C4-2B (cell line): ENCODE measurements around the gene C10orf105.

Experiments used
- H3K27ac ChIP-seq: fragments of 450-650 bp; 2 replicates; pipeline ENCODE4 v1.5.1; 2017
- ZFX ChIP-seq: fragments of 450-650 bp; IDR thresholded peaks from 2 replicates; pipeline ENCODE4 v1.6.1; 2017
- TF ChIP-seq, protein P1 (sequence below): fragments of 450-650 bp; conservative IDR thresholded peaks from 2 replicates; pipeline ENCODE4 v1.5.1; 2017; ENCODE audit warnings: mild to moderate bottlenecking

The C10orf105 gene

DNA sequence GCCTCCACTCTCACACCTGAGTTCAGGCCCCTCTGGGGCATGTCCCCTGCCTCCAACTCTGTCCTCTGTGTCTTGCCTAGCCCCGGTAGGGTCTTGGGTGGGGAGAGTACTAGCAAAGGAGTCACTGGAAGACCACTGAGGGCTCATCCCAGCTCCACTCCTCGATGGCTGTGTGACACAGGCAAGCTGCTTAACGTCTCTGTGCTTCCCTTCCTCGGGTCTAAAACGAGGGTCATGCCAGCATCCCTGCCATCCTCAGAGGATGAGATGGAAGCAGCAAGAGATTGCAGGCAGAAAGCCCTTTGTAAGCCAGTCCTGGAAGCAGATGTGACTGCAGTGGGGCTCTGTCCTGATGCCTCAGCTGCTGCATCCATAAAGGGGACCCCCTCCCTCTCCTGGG lies 15.2 kb upstream of the C10orf105 start:
- no peak overlapping the region; the same call in 1 of the 2 replicates for H3K27ac ChIP-seq
- no peak for TF ChIP-seq ZFX
- TF ChIP-seq, protein P1, sequence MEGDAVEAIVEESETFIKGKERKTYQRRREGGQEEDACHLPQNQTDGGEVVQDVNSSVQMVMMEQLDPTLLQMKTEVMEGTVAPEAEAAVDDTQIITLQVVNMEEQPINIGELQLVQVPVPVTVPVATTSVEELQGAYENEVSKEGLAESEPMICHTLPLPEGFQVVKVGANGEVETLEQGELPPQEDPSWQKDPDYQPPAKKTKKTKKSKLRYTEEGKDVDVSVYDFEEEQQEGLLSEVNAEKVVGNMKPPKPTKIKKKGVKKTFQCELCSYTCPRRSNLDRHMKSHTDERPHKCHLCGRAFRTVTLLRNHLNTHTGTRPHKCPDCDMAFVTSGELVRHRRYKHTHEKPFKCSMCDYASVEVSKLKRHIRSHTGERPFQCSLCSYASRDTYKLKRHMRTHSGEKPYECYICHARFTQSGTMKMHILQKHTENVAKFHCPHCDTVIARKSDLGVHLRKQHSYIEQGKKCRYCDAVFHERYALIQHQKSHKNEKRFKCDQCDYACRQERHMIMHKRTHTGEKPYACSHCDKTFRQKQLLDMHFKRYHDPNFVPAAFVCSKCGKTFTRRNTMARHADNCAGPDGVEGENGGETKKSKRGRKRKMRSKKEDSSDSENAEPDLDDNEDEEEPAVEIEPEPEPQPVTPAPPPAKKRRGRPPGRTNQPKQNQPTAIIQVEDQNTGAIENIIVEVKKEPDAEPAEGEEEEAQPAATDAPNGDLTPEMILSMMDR: no peak

- TF ChIP-seq, protein P1: no peak
- TF ChIP-seq ZFX: no peak
- no peak overlapping the region for H3K27ac ChIP-seq
Measured at GRCh38 chr10:71731791-71732190, 12.2 kb upstream of the C10orf105 start.

- no peak for TF ChIP-seq ZFX
- TF ChIP-seq, protein P1: no peak
Measured at GRCh38 chr10:71729161-71729636, 9.6 kb upstream of the C10orf105 start.

GRCh38 chr10:71727738-71728737 lies 8.5 kb upstream of the C10orf105 start:
- TF ChIP-seq, protein P1: no peak
- TF ChIP-seq ZFX: no peak
- no peak overlapping the region for H3K27ac ChIP-seq

More at GRCh38 chr10:71729161-71729636, 9.6 kb upstream of the C10orf105 start:
- H3K27ac ChIP-seq: no peak overlapping the region

- TF ChIP-seq, protein P1: no peak
- TF ChIP-seq ZFX: no peak
- no peak overlapping the region for H3K27ac ChIP-seq
Measured at GRCh38 chr10:71727105-71727737, 7.6 kb upstream of the C10orf105 start.

DNA sequence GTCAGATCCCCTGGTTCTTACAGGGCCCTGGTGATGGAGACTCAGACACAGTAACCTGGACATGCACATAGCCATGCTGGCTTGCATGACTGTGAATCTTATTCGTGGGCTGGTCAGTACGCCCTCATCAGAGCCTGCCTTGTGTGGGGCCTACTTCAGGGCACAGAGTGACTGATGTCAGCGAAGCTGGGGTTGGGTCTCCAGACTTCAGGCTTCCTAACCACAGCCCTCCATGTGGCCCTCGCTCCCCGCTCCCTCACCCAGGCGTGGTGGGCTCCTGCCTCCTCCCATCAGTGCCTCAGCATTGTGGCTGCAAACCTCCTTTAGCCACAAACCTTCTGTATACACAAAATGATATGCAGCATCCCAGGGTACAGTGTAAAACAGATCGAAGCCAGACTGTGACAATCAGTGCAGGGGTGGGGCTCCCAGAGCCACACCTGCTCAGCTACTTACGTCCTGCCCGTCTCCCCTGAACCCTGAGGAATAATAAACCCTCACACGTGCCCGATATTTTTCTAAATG lies 7.1 kb upstream of the C10orf105 start:
- no peak overlapping the region for H3K27ac ChIP-seq
- TF ChIP-seq ZFX: no peak
- TF ChIP-seq, protein P1: no peak

DNA sequence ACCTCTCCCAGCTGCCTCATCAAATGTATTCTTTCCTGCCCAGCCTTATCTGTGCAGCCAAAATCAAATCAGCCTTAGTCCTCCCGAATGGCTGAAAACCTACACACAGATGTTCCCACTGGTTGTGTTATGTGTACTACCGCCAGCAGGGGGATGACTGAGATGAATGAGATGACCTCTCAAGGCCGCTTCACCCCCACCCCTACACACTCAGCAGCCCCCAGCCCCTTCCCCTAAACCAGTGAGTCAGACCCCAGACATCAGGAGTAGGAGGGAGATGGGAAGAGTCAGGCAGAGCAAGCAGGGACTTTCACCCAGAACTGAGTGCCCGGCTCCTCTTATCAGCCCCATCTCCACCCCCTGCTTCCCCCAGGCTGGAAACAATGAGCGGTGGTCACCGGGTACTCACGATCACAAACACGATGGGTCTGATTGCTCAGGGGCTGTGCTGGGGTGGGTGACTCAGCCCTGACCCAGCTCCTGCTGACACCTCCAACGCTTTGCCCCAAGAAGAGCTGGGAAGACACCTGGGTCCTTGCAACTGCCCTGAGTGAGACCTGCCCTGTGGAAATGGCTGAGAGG lies 6.5 kb upstream of the C10orf105 start:
- H3K27ac ChIP-seq: no peak overlapping the region

More for the DNA sequence above, 6.5 kb upstream of the C10orf105 start:
- TF ChIP-seq, protein P1: no peak
- TF ChIP-seq ZFX: no peak
